K562 treated with DMSO at 1 percent for 4 hours (cell line): ENCODE measurements around the gene CYB5A. TPM values are rescaled to one million over a fixed set of nuclear protein-coding genes. Genes with fewer than 3 reads are reported as not detected.

Experiments
- total RNA-seq: library from RNA; unstranded; fragments of 300-600 nt; gene quantifications from 2 replicates; pipeline ENCODE4 v1.2.3, GENCODE V29; 2022; ENCODE audit not compliant: insufficient read depth

CYB5A gene, protein sequence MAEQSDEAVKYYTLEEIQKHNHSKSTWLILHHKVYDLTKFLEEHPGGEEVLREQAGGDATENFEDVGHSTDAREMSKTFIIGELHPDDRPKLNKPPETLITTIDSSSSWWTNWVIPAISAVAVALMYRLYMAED
- total RNA-seq = 15.1 and 16.2 TPM in 2 replicates

DNA sequence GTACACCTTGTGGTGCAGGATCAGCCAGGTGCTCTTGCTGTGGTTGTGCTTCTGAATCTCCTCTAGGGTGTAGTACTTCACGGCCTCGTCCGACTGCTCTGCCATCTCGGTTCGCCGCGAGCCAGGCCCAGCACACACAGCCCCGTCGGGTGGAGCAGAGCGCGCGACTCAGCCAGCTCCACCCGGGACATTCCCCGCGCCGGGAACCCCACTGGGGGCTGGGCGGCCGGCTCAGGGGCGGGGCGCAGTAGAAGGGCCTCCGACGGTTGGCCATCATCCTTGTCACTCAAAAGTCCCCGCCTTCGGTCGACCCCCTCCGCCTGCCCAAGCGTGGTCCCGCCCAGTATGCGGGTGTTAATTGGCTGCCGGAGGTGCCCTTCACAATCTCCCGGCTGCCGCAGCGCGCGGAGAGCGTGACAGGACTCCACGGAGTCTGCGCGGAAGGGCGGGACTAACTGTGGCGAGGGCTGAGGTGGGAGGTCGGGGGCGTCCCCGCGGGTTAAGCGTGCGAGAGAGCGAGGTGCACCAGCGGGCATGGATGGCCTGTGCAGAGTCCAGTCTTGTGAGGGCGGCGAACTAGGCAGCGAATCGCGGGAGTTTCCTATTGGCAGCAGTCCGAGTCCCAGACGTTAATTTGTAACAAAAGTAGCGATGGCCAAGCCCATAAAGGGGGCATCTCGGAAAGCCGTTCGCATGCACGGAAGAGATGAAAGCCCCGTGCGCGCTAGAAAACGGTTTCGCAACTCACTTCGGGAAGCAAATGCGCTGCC lies at the start of gene CYB5A:
Gene CYB5A, minus strand, starts transcription at position 193 of the 770 bp plus-strand sequence. Its CDS starts 88 bp downstream, at position 105.

DNA sequence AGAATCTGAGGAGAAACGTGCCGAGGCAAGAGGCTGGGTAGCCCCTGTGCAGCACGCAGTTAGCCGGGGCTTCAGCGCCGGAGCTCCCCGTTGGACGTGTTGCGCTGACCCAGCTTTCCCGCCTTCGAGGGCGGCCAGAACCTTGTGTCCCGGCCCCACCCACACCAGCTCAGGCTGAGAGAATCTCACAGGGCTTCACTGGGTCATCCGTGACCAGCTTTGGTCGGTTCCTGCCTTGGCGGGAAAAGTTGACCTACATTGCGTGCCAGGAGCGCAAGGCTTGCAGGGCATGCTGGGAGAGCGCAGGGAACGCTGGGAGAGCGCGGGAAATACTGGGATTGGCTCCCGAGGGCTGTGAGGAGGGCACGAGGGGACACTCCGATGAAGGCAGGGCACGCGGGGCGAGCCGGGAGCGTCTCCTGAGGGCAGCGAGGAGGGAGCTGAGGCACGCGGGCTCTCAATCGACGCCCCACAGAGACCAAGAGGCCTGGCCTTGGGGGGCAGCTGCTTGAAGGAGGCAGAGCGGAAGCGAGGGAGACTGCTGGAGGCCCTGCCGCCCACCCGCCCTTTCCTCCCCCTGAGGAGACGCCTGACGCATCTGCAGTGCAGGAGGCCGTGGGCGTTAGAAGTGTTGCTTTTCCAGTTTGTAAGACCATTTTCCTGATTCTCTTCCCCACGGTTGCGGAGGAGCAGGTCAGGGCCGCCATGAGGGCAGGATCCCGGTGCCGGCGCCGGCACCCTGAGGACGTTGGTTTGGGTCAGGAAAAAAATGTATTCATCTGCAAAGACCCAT lies 23.9 kb upstream of the CYB5A start, which contains the start of gene C18orf63:
Gene C18orf63, plus strand, starts transcription at position 376 of the 793 bp plus-strand sequence. CDS start 2,027 bp downstream, outside the sequence.

Other genes with a start within 250 kb of the CYB5A start
- not detected in 2 replicates for gene FBXO15, start 144.1 kb downstream of the CYB5A start, total RNA-seq
- 16.3 and 19.1 TPM in 2 replicates for gene TIMM21, start 143.4 kb downstream of the CYB5A start, total RNA-seq
- gene C18orf63, start 23.9 kb upstream of the CYB5A start, total RNA-seq = not detected in 2 replicates
- gene DIPK1C, start 165.3 kb upstream of the CYB5A start, total RNA-seq = 0.52 and 0.54 TPM in 2 replicates
- 47.6 and 71.6 TPM in 2 replicates for gene CNDP2, start 204.4 kb upstream of the CYB5A start, total RNA-seq
- gene CNDP1, start 242.5 kb upstream of the CYB5A start, total RNA-seq = not detected in 2 replicates